ENCODE results near the gene MICAL3. TPM values are rescaled to one million over a fixed set of nuclear protein-coding genes. Genes with fewer than 3 reads are reported as not detected.
A peak's percentile ranks its signal among the peaks of the same experiment; 100 is the strongest.
"Not testable (repeated sequence)": the region's sequence is repeated elsewhere in the genome, so short reads cannot be mapped to it uniquely, and the experiment has no call there.

Gene MICAL3
- 85.7 TPM for total RNA-seq
- long read RNA-seq, partial matches to known transcripts = 1 of 5 reads
- long read RNA-seq, other reads (novel, unspliced or antisense) = 3 of 5 reads

GRCh38 chr22:18024276-18024939 is at the start of gene MICAL3:
Gene MICAL3, minus strand, starts transcription at chr22:18024561. Its CDS starts 117,749 bp downstream, at chr22:17906812.
- DNase-seq (ENCODE audit: missing footprints) (no peak), ATAC-seq (peak; percentile 84)
- intact Hi-C loops (cut with DNase I) = loop anchor here (1.0 to 2.0 kb wide), 3 partner anchors 50 to 194 kb away; no protein-coding TSS in a partner anchor

- not testable (repeated sequence) for ATAC-seq; DNase-seq (ENCODE audit: missing footprints)
- intact Hi-C loops (cut with DNase I) = loop anchor here (2.0 kb wide), 1 partner anchor 49 kb away; the partner anchor contains the start of gene MICAL3
These were observed 49.6 kb upstream of the MICAL3 start for GRCh38 chr22:18073927-18074326.

GRCh38 chr22:18073467-18073866 is 49.1 kb upstream of the MICAL3 start:
- DNase-seq (ENCODE audit: missing footprints) (no peak), ATAC-seq (no peak)
- intact Hi-C loops (cut with DNase I) = no loop called here

DNA sequence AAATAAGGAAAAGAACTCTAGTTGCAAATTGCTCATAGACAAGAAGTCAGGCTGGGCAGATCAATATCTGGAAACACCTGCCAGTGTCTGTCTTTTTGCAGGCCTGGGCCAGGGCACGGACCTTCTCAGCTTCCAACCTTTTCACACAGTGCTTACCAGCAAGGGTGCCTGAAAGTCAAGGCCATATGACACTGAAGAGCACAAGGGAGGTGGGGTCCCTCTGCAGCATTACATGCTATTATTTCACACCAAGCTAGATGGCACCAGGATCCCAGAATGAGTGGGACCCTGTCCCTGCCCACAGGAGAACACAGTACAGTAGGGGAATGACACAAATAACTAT is 47.6 kb upstream of the MICAL3 start:
- intact Hi-C loops (cut with DNase I) = no loop called here
- DNase-seq (ENCODE audit: missing footprints) = no peak
- no peak for ATAC-seq

GRCh38 chr22:18071307-18071967 is 47.1 kb upstream of the MICAL3 start:
- intact Hi-C loops (cut with DNase I); DNase-seq (ENCODE audit: missing footprints); ATAC-seq: not testable (repeated sequence)

- intact Hi-C loops (cut with DNase I) = no loop called here
- ATAC-seq (no peak), DNase-seq (ENCODE audit: missing footprints) (no peak)
These were observed 46.4 kb upstream of the MICAL3 start for GRCh38 chr22:18070556-18071306.

DNA sequence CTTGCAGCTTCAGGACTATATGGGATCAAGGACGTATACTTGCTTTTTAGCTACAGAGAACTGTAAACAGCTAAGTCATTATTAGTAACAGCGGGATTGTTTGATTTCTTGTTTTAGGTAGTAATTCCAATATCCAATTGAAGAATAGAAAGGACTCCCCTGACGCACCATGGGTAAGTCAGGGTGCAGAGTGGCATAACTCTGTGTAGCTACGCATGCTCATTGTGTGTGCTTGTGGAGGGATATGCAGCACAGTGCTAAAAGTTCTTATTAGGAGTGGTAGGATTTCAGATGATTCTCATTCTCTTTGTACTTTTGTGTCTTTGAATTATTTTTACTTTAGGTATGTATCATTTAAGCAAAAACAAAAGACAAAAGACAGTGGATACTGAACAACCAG is 45.7 kb upstream of the MICAL3 start:
- intact Hi-C loops (cut with DNase I) = no loop called here
- no peak for ATAC-seq
- no peak for DNase-seq (ENCODE audit: missing footprints)

- intact Hi-C loops (cut with DNase I) = no loop called here
- ATAC-seq = no peak
- DNase-seq (ENCODE audit: missing footprints) = no peak
These were observed 44.7 kb upstream of the MICAL3 start for GRCh38 chr22:18069041-18069440.

DNA sequence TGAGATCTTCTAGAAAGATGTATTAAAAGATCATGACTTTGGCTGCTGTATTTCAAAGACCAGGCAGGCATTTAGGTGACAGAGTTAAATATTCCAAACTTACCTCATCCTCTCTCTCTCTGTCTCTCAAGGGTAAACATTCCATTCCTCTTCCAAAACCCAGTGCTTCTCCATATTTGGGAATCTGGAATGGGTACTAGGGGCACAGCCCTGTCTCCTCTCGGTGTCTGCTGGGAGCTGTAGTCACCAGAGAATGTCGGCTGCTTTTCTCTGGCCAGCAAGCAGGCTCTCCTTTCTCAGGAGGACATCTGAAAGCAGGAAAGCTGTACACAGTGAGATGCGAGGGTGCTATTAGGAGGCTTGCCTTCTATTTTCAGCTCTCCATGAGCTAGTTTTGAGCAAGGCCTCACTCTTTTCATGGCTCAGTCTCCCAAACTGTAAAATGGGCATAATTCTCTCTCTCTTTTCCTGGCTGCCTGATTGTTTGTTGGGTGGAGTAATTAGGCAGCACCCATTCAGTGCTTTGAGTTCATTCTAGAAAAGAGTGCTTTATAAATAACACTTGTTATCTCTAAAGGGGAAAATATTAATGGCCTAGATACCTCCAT is 44.1 kb upstream of the MICAL3 start:
- intact Hi-C loops (cut with DNase I) = no loop called here
- DNase-seq (ENCODE audit: missing footprints) = no peak

DNA sequence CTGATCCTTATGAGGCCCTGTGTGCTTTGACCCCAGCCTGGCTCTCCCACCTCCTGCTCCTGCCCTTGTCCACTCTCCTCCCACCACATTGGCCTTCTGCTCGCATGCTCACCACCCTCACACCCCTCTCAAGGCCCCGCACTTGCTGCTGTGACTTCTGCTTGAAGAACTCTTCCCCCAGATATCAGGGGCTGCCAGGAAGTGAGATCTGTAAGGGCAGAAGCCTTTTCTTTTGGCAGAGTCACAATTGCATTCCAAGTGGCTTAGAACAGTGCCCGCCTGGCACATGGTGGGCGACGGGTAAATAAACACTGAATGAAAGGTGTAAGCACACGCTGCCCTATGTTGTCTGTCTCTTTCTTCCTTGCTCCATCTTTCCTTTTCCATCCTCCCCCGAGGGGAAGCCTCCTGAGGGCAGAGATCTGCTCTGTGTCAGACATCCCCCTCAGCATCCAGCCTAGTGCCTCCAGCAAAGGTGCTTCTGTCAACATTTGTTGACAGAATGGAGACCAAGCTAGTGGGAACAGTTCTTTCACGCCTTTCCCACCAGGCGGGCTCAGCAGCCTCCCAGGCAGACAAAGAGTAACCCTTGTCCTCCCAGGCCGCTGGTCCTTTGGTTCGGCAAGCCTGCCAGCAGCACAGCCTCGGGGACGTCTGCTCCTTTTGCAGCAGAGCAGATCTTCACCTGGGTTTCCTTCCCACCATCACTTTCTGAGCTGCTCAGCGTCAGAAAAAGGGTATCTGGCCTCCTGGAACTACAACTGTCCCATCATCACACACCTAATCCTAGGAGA is 43.4 kb upstream of the MICAL3 start:
- DNase-seq (ENCODE audit: missing footprints) = no peak
- peak; percentile 30 for ATAC-seq
- intact Hi-C loops (cut with DNase I) = no loop called here

More for the DNA sequence above, 44.1 kb upstream of the MICAL3 start:
- peak; percentile 81 for ATAC-seq

GRCh38 chr22:18067121-18067520 is 42.8 kb upstream of the MICAL3 start:
- no peak for DNase-seq (ENCODE audit: missing footprints)
- no peak for ATAC-seq
- intact Hi-C loops (cut with DNase I) = no loop called here

GRCh38 chr22:18066181-18066859 is 42.0 kb upstream of the MICAL3 start:
- no peak for DNase-seq (ENCODE audit: missing footprints)
- intact Hi-C loops (cut with DNase I) = no loop called here
- no peak for ATAC-seq

DNA sequence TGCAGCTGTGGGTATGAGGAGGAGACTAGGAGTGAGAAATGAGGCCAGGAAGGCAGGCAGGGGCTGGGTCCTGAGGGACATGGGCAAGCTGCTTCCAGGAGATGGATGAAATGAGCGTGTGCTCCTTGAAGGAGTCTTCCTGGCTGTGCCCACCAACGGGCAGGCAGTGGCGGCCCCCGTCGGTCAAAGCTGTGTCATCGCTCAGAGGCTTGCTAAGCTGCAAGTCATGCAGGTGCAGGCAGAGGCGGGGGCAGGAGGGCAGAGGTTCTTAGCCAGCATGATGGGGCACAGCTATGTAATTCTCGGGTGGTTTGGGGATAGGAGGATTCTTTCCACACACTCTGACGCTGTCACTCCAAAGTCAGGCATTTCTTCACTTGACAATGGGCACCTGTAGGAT is 40.9 kb upstream of the MICAL3 start:
- ATAC-seq (no peak), DNase-seq (ENCODE audit: missing footprints) (no peak)
- intact Hi-C loops (cut with DNase I) = no loop called here

DNA sequence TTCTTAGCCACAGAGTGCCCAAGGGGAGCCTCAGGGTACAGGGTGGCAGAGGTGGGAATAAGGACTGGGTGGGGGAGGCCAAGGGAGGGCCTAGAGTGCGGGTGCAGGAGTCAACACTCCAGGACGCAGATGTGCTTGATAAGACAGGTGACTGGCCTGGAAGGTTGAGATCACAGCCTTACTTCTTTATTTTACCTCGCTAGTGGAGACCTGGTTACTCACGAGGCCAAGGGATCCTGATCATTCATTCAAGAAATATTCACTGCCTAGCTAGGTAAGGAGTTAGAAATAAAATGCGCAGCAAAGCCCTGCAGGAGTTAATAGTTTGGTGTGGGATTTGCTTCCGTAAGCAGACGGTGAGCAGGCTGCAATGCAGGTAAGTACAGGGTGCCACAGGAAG is 40.3 kb upstream of the MICAL3 start:
- no peak for ATAC-seq
- no peak for DNase-seq (ENCODE audit: missing footprints)
- intact Hi-C loops (cut with DNase I) = no loop called here

GRCh38 chr22:18063715-18064114 is 39.4 kb upstream of the MICAL3 start:
- intact Hi-C loops (cut with DNase I); ATAC-seq; DNase-seq (ENCODE audit: missing footprints): not testable (repeated sequence)

GRCh38 chr22:18063306-18063705 is 38.9 kb upstream of the MICAL3 start:
- ATAC-seq (no peak), DNase-seq (ENCODE audit: missing footprints) (no peak)
- intact Hi-C loops (cut with DNase I) = no loop called here

- ATAC-seq (no peak), DNase-seq (ENCODE audit: missing footprints) (no peak)
- intact Hi-C loops (cut with DNase I) = no loop called here
These were observed 38.1 kb upstream of the MICAL3 start for GRCh38 chr22:18062421-18062820.
